GM12878 (cell line): ENCODE measurements around the gene ERVV-1. TPM values are rescaled to one million over a fixed set of nuclear protein-coding genes. Genes with fewer than 3 reads are reported as not detected.

Experiments
- ATAC-seq: fragments of 200-7000 bp; cut with Tn5 transposase; 3 replicates; pipeline ENCODE4 v1.9.1; 2020; ENCODE audit warnings: mild to moderate bottlenecking, moderate library complexity
- BruUV-seq: library from RNA; stranded (reverse); fragments of 400-500 nt; replicated peaks from 2 replicates; lab custom pipeline; 2021; lab: Mats Ljungman, UMichigan
- CTCF ChIA-PET: fragments of 300-600 bp; sonication (Branson Sonifier 250); formaldehyde crosslinking; extraction: SDS; loops from one replicate; lab custom pipeline; 2021; ENCODE audit warnings: inconsistent platforms; lab: Yijun Ruan, JAX
- POLR2A ChIA-PET: fragments of 350-600 bp; formaldehyde crosslinking; extraction: SDS; loops from one replicate; lab custom pipeline; 2021; ENCODE audit warnings: inconsistent platforms; lab: Charles Lee
- RAD21 ChIA-PET: fragments of 300-600 bp; sonication (Branson Sonifier 250); formaldehyde crosslinking; loops from one replicate; lab custom pipeline; 2023; ENCODE audit warnings: antibody characterized with exemption; ENCODE audit not compliant: unreplicated experiment; lab: Charles Lee
- SMC1A ChIA-PET: fragments of 300-600 bp; sonication (Branson Sonifier 250); formaldehyde crosslinking; loops from one replicate; lab custom pipeline; 2023; ENCODE audit not compliant: unreplicated experiment, uncharacterized antibody; lab: Charles Lee
- DNase-seq: peaks from one replicate; pipeline ENCODE4 v3.0.0-alpha.2; 2011; ENCODE audit warnings: low read depth, low spot score
- FAIRE-seq: peaks from 3 replicates; lab custom pipeline; 2011; peaks lifted over from hg19 to GRCh38; lab: Jason Lieb, UNC
- H2AFZ ChIP-seq: 2 replicates; pipeline ENCODE4 v1.6.0; 2011; ENCODE audit warnings: low read depth, low read length, control low read depth; ENCODE audit not compliant: control insufficient read depth
- H3K27ac ChIP-seq: 2 replicates; pipeline ENCODE4 v1.5.1; 2011; ENCODE audit warnings: control low read depth; ENCODE audit not compliant: control insufficient read depth, insufficient read depth
- H3K27me3 ChIP-seq, 2 experiments: replicated peaks in 1 of 2; 2 replicates each; pipeline versions ENCODE4 v1.6.0 to v1.6.1; 2011; ENCODE audit warnings: low read length in 1 of 2; ENCODE audit not compliant: control insufficient read depth in 2 of 2, insufficient read depth in 2 of 2
- H3K36me3 ChIP-seq, 2 experiments: 2 replicates each; pipeline ENCODE4 v1.5.1; 2011; ENCODE audit warnings: low read length in 1 of 2; ENCODE audit not compliant: control insufficient read depth in 2 of 2, insufficient read depth in 2 of 2
- H3K4me1 ChIP-seq: 2 replicates; pipeline ENCODE4 v1.6.1; 2011; ENCODE audit warnings: mild to moderate bottlenecking, low read length, moderate library complexity, mixed read lengths; ENCODE audit not compliant: control insufficient read depth, insufficient read depth
- H3K4me2 ChIP-seq: 2 replicates; pipeline ENCODE4 v1.6.0; 2011; ENCODE audit warnings: control low read depth; ENCODE audit not compliant: control insufficient read depth, insufficient read depth
- H3K4me3 ChIP-seq: fragments of 200-600 bp; sonication (generic); 2 replicates; pipeline ENCODE4 v1.5.1; 2016
- H3K79me2 ChIP-seq: 2 replicates; pipeline ENCODE4 v1.6.0; 2011; ENCODE audit warnings: low read length; ENCODE audit not compliant: control insufficient read depth, insufficient read depth
- H3K9ac ChIP-seq: 2 replicates; pipeline ENCODE4 v1.8.0; 2011; ENCODE audit warnings: low read length, control low read depth, mixed read lengths; ENCODE audit not compliant: control insufficient read depth, insufficient read depth
- H3K9me3 ChIP-seq: replicated peaks from 3 replicates; pipeline ENCODE4 v1.5.1; 2011; ENCODE audit warnings: mild to moderate bottlenecking, low read length; ENCODE audit not compliant: control insufficient read depth, insufficient read depth
- H4K20me1 ChIP-seq: 2 replicates; pipeline ENCODE4 v1.6.0; 2011; ENCODE audit not compliant: control insufficient read depth, insufficient read depth
- ETV6 ChIP-seq, 2 experiments: fragments of 450-650 bp in 1 of 2; IDR thresholded peaks in 1 of 2; conservative IDR thresholded peaks in 1 of 2; 2 replicates each; pipeline ENCODE4 v1.6.1; 2014; ENCODE audit warnings: antibody characterized with exemption in 1 of 2, borderline replicate concordance in 1 of 2, low read depth in 1 of 2, mild to moderate bottlenecking in 1 of 2, moderate library complexity in 1 of 2
- FOS ChIP-seq: IDR thresholded peaks from 3 replicates; pipeline ENCODE4 v1.6.1; 2011; ENCODE audit warnings: borderline replicate concordance; ENCODE audit not compliant: insufficient read length; ENCODE audit errors: extremely low read depth
- GABPA ChIP-seq: IDR thresholded peaks from 2 replicates; pipeline ENCODE4 v1.6.1; 2014; ENCODE audit warnings: antibody characterized with exemption, low read depth, mild to moderate bottlenecking, inconsistent platforms
- KAT2A ChIP-seq: conservative IDR thresholded peaks from 2 replicates; pipeline ENCODE4 v1.6.1; 2011; ENCODE audit warnings: low read depth, low read length; ENCODE audit not compliant: control insufficient read depth
- LARP7 ChIP-seq: fragments of 450-650 bp; IDR thresholded peaks from 2 replicates; pipeline ENCODE4 v1.6.1; 2017; ENCODE audit warnings: mild to moderate bottlenecking
- MAX ChIP-seq: IDR thresholded peaks from 2 replicates; pipeline ENCODE4 v1.6.1; 2012; ENCODE audit warnings: low read depth, low read length, improper control_type of control experiment
- MLLT1 ChIP-seq: fragments of 450-650 bp; IDR thresholded peaks from 2 replicates; pipeline ENCODE4 v1.6.1; 2016; ENCODE audit warnings: mild to moderate bottlenecking
- MYB ChIP-seq: fragments of 150-350 bp; IDR thresholded peaks from 2 replicates; pipeline ENCODE4 v1.6.1; 2014; ENCODE audit warnings: mild to moderate bottlenecking, low read depth, low read length, borderline replicate concordance
- NFYB ChIP-seq: IDR thresholded peaks from 2 replicates; pipeline ENCODE4 v1.6.1; 2011; ENCODE audit warnings: low read depth, mild to moderate bottlenecking, low read length, improper control_type of control experiment, moderate library complexity; ENCODE audit not compliant: insufficient read depth
- PAX8 ChIP-seq: fragments of 450-650 bp; IDR thresholded peaks from 2 replicates; pipeline ENCODE4 v1.6.1; 2017; ENCODE audit warnings: mild to moderate bottlenecking, moderate library complexity
- SIN3A ChIP-seq: IDR thresholded peaks from 2 replicates; pipeline ENCODE4 v1.6.1; 2012; ENCODE audit warnings: low read depth, low read length, improper control_type of control experiment
- SMC3 ChIP-seq: IDR thresholded peaks from 2 replicates; pipeline ENCODE4 v1.6.1; 2011; ENCODE audit warnings: low read length, improper control_type of control experiment, borderline replicate concordance
- SP1 ChIP-seq: IDR thresholded peaks from one replicate; pipeline ENCODE4 v1.6.1; 2011; ENCODE audit warnings: low read depth, low read length
- STAT1 ChIP-seq: fragments of 450-650 bp; conservative IDR thresholded peaks from 2 replicates; pipeline ENCODE4 v1.6.1; 2014; ENCODE audit warnings: antibody characterized with exemption, mild to moderate bottlenecking
- TAF1 ChIP-seq: IDR thresholded peaks from 2 replicates; pipeline ENCODE4 v1.6.1; 2011; ENCODE audit warnings: mild to moderate bottlenecking, low read depth, low read length, borderline replicate concordance
- ZBED1 ChIP-seq: IDR thresholded peaks from 2 replicates; pipeline ENCODE4 v1.6.1; 2016; ENCODE audit warnings: borderline replicate concordance
- WGBS: methylation state at CpG from one replicate; pipeline ENCODE4 v1.1.6; 2016; ENCODE audit warnings: low lambda C conversion rate; ENCODE audit not compliant: insufficient replicate concordance, insufficient coverage; ENCODE audit errors: missing lambda C conversion rate; 5-methylcytosine and 5-hydroxymethylcytosine counted together
- in situ Hi-C: fragments of 300-500 bp; cut with MboI; formaldehyde crosslinking; loops from 9 replicates; pipeline ENCODE4 v1.14.3; 2018; ENCODE audit warnings: mixed read lengths
- intact Hi-C: fragments of 100-400 bp; cut with micrococcal nuclease; formaldehyde crosslinking; loops from one replicate; pipeline ENCODE4 v1.14.2; 2022; ENCODE audit not compliant: unreplicated experiment
- polyA plus RNA-seq, 11 experiments: library from polyadenylated mRNA; depleted of rRNA in 4 of 11; unstranded in 6 of 11; stranded (reverse) in 5 of 11; fragments of >200 nt; fragmentation: Nextera tagmentation in 4 of 11; fragmentation: Illumina TruSeq in 1 of 11; extraction: Ambion mirVana in 4 of 11; extraction: Trizol in 1 of 11; gene quantifications; 1 replicate in 1 of 11; 2 replicates in 10 of 11; pipeline versions ENCODE4 v1.2.1 to v1.2.3, GENCODE V29; 2011 to 2016; ENCODE audit warnings: inconsistent platforms in 2 of 11, missing spikeins in 2 of 11, low read depth in 1 of 11
- total RNA-seq, 4 experiments: library from RNA; depleted of rRNA in 3 of 4; stranded (reverse); fragments of >200 nt in 3 of 4; fragmentation: Illumina TruSeq in 1 of 4; extraction: Trizol in 1 of 4; gene quantifications; 2 replicates each; pipeline versions ENCODE4 v1.2.1 to v1.2.3, GENCODE V29; 2013 to 2021

ERVV-1 gene
- total and polyA plus RNA-seq, 10 of the 15 experiments (the other 5 are each of a cell fraction or from before 2014, with no cell fraction given): 0.05 TPM; not detected in 9

- ChIA-PET SMC1A (interaction anchor here (0.6 kb wide), 1 partner anchor 229 kb away, joined by 3 read pairs; no protein-coding TSS in a partner anchor), CTCF (interaction anchor here (0.6 to 0.7 kb wide), 2 partner anchors 12 to 90 kb away, joined by 3 to 6 read pairs; no protein-coding TSS in a partner anchor), POLR2A (no interaction called here), RAD21 (interaction anchor here (0.6 to 0.7 kb wide), 2 partner anchors 51 to 768 kb away, joined by 3 read pairs; no protein-coding TSS in a partner anchor)
- Histone ChIP-seq H2AFZ (no peak overlapping the region), H3K79me2 (no peaks in the 10 kb centered on the region), H3K4me1 (no peaks in the 10 kb centered on the region), H3K27me3 (no peaks in the 10 kb centered on the region), H3K36me3 (no peaks in the 10 kb centered on the region), H3K9ac (no peak overlapping the region), H3K4me3 (no peak overlapping the region), H3K9me3 (no peaks in the 10 kb centered on the region; the same call in 1 of the 3 replicates), H3K27ac (no peak overlapping the region), H4K20me1 (no peaks in the 10 kb centered on the region), H3K4me2 (no peak overlapping the region)
- 40% methylated on average over 6 of the region's 6 CpGs for WGBS
- TF ChIP-seq ZBED1: no peak
- no peak for TF ChIP-seq MAX
- no peak for TF ChIP-seq MLLT1
- TF ChIP-seq FOS: no peak
- no peak for TF ChIP-seq LARP7
- TF ChIP-seq ETV6 (conservative IDR thresholded peaks at IDR 0.05 in 1 of 2, IDR thresholded peaks at IDR 0.05 in 1 of 2; ENCODE audit: borderline replicate concordance in 1 of 2, low read depth in 1 of 2): no peak
- TF ChIP-seq SP1: no peak
- no peak for TF ChIP-seq KAT2A
- no peak for TF ChIP-seq STAT1
- no peak for TF ChIP-seq TAF1
- TF ChIP-seq SIN3A: no peak
- no peak for TF ChIP-seq MYB
- no peak for TF ChIP-seq GABPA
- TF ChIP-seq SMC3: no peak
- no peak for TF ChIP-seq NFYB
- no peak for TF ChIP-seq PAX8
- intact Hi-C loops (no loop called here), in situ Hi-C loops (no loop called here)
- FAIRE-seq (no peak), ATAC-seq (no peak), DNase-seq (no peak)
- BruUV-seq: no TSS peak
Measured at GRCh38 chr19:53012006-53012405, 1.7 kb upstream of the ERVV-1 start.
